LHCN-M2 (cell line): Measurements from ENCODE around the gene ETFDH. TPM values are rescaled to one million over a fixed set of nuclear protein-coding genes. Genes with fewer than 3 reads are reported as not detected.
"Not testable (repeated sequence)": the region's sequence is repeated elsewhere in the genome, so short reads cannot be mapped to it uniquely, and the experiment has no call there.

Experiments used
- DNase-seq: peaks from one replicate; pipeline ENCODE4 v3.0.0-alpha.2; 2012; ENCODE audit warnings: low read depth
- polyA plus RNA-seq: library from polyadenylated mRNA; unstranded; fragments of >200 nt; gene quantifications from one replicate; pipeline ENCODE4 v1.2.1, GENCODE V29; 2012; ENCODE audit warnings: missing spikeins
- total RNA-seq: library from RNA; depleted of rRNA; stranded (reverse); fragments of >200 nt; gene quantifications from 2 replicates; pipeline ENCODE4 v1.2.3, GENCODE V29; 2014; rRNA removed

ETFDH gene
- total RNA-seq = 11.0 and 16.2 TPM in 2 replicates
- 9.6 TPM for polyA plus RNA-seq

DNA sequence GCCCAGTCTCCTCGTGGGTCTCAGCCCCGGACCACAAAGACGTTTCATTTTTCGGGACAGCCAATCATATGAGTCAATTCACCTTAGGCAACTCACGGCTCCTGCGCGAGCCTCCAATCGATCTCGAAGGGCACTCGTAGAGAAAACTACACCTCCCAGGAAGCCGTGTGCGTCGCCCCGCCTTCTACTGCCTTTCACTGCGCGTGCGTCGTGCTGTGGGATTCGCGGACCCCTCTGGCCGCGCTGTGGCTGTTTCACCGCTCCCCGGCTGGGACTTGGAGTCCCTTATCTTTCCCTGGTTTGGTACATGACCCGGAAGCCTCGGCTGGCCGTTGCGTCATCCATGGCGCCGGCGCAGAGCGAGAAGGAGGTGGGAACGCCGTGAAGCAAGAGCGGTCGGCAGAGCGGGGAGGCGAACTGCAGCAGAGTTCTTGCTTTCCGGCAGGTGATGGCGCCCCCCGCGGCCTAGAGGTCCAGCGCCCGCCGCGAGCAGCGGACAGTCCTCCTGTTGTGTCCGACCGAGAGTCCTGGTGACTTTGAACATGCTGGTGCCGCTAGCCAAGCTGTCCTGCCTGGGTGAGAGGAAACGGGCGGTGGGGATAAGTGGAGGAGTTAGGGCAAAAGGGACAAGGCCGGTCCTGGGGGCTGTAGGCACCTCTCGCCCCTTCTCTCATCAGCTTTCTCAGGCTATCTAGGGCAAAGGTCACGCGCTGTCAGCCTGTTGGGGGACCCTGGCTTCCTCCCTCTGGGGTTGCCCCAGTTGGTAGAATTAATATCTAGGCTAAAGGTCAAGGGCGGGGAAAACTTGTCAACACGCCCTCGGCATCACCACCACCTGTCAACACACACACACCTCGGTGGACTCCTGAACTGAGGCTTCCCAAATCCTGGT, at the start of gene ETFDH:
TSS of gene ETFDH (plus strand) at position 382 of the 892 bp plus-strand sequence. CDS start at position 543, 161 bp downstream.
- DNase-seq = peak; percentile 100

DNA sequence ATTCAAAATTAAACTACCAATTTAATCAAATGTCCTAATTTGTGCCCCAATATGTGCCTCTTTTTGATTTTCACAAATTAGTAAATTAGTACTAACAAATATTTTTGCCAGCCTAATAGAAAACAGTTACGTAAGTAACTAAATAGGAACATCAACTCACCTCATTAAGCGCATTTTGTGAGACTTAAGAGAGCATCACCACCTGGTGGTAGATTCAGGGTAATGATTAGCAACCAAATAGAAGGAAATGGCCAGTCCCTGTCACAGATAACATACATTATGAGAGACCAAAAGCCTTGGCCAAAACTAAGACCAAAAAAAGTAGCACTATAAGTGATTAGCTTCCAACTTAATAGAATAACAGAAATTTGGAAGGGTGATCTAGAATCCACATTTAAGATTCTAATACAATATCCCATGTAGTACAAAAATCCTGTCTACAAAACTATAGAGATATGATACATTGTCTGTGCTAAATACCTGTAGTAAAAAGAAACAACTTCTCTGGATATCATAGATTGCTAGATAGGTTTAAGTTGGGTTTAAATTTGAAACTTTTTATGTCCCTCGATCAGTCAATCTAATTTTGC, 47.1 kb upstream of the ETFDH start:
- DNase-seq = peak; percentile 62

DNA sequence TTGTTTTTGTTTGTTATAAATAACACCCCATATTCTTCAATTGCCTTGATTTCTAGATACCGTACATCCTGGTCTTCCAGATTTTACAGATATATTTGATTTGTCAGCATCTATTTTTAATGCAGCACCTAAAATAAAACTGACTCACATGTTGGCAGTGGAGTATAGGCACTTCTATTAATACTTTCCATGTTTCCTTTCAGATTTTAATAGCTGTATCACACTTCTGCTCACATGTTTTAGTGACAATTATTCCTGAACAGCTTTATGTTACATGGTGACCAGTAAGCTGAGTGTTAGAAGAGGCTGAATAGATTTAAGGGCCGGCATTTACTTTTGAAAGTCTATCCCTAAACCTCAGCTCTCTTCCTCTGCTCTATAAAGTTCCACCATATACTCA, 46.6 kb upstream of the ETFDH start:
- DNase-seq = no peak

DNA sequence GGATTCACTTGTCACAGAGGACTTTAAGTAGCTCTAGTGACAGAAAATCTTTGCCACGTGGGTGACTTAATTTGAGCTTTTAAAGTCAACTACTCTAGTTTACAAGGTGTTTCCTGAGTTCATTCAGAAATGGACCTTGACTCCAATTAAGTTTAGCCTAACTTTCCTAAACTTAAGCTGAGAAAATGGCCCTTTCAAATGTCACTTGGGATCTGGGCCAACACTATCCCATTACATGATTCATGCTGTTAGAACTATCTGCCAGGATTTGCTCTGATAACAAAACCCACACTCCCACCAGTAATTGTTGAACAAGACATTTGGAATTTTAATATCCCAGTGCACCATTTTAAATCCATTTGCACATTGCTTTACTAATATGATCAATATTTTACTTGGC, 41.2 kb upstream of the ETFDH start:
- peak; percentile 64 for DNase-seq

DNA sequence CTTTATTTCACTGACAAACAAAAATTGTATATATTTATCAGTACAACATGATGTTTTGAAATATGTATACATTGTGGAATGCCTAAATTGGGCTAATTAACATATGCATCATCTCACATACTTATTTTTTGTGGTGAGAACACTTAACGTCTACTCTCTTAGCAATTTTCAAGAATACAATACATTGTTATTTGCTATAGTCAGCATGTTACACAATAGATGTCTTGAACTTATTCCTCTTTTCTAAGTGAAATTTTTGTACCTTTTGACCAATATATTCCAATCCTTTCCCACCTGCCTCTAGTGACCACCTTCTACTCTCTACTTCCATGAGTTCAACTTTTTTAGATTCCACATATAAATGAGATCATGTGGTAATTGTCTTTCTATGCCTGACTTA, 35.5 kb upstream of the ETFDH start:
- no peak for DNase-seq

DNA sequence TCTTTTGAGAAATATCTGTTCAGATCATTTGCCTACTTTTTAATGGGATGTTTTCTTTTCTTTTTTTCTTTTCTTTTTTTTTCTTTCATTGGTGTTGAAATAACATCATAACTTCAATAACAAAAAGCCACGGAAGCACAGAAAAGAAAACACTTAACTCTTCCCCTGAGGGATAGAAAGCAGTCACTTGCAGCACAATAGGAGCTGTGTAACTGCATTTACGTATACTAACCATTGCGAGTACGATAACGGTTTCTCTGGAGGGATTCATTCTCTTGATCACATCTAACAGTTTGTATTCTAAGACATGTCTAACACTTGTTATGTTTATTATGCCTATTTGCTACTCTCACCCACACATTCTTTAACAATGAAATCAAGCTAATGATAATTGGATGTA, 27.7 kb upstream of the ETFDH start:
- DNase-seq = no peak

DNA sequence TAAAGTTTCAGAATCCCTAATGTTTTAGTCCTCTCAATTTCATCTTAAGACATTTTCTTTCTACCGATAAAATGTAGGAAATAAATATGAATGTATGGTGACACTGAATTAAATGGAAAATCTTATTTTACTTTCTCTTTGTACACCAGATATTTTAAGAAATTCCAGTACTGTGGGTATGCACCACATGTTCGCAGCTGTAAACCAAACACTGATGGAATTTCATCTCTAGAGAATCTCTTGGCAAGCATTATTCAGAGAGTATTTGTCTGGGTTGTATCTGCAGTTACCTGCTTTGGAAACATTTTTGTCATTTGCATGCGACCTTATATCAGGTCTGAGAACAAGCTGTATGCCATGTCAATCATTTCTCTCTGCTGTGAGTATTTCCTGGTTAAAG, 27.3 kb upstream of the ETFDH start:
- DNase-seq = peak; percentile 27

DNA sequence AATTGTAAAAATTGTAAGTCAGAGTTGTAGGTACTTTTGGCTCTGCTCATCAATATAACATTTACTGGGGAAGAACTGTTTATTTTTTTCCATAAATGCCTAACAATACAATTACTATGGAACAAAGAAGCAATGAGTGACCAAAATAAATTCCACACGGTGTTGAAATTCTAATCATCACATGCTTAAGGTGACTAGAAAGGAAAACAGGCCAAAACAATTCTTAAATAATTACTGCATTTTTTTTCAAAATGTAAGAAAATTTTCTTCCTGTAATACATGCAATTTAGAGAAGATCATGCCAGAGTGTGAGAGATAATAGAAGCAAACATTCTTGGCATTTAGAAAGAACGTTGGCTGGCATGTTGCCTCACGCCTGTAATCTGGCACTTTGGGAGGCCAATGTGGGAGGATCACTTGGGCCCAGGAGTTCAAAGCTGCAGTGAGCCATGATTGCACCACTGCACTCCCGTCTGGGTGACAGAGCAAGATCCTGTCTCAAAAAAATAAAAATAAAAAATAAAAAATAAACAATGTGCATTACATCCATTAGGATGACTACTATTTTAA, 22.9 kb upstream of the ETFDH start:
- no peak for DNase-seq

DNA sequence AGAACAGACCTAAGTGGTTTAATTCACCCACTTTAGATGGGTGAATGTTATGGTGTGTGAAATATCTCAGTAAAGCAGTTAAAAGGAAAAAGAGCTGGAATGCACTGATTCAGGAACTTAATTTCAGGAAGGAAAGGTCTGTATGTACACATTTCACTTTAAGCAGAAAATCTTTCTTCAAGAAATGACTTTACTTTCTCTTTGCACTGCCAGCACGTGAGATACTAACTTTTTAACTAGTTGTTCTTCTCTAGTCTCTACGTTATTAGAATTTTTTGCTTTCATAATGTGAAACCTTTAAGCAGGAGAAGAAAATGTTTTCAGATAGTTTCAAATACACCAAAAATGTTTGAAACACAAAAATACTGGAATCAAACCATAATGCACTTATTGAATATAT, 19.2 kb upstream of the ETFDH start:
- no peak for DNase-seq

DNA sequence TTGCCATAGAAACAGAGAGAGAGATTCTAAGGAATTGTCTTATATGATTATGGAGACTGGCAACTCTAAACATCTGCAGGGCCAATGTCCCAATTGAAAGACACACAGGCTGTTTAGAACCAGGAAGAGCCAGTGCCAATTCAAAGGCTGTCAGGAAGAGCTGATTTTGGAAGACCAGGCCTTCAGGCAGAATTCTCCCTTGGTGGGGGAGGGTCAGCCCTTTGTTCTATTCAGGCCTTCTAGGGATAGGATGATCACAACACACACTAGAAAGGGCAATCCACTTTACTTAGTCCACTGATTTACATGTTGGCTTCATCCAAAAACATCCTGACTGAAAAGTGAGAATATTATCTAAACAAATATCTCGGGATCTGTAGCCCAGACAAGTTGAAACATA, 15.7 kb upstream of the ETFDH start:
- no peak for DNase-seq

DNA sequence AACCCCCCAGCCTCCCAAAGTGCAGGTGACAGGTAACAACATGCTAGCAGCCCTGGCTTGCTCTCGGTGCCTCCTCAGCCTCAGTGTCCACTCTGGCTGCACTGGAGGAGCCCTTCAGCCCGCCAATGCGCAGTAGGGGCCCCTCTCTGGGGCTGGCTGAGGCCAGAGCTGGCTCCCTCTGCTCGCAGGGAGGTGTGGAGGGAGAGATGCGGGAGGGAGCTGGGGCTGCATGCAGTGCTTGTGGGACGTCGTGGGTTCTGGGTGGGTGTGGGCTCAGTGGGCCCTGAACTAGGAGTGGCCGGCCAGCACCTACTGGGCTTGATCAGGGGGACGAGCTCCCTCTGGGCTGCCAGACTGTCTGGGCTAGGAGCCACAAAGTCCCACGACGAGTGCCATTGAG, 14.8 kb upstream of the ETFDH start:
- no peak for DNase-seq

DNA sequence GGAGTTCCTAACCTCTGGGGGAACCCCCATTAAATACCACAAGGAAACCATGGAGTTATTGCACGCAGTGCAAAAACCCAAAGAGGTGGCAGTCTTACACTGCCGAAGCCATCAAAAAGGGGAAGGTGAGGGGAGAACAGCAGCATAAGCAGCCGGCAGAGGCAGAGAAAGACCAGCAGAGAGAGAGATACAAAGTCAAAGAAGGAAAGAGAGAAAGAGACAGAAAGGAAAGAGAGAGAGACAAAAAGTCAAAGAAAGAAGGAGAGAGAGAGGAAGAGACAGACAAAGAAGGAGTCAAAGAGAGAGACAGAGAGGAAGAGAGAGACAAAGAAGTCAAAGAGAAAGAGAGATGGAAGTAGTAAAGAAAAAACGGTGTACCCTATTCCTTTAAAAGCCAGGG, 8.8 kb upstream of the ETFDH start:
- not testable (repeated sequence) for DNase-seq

DNA sequence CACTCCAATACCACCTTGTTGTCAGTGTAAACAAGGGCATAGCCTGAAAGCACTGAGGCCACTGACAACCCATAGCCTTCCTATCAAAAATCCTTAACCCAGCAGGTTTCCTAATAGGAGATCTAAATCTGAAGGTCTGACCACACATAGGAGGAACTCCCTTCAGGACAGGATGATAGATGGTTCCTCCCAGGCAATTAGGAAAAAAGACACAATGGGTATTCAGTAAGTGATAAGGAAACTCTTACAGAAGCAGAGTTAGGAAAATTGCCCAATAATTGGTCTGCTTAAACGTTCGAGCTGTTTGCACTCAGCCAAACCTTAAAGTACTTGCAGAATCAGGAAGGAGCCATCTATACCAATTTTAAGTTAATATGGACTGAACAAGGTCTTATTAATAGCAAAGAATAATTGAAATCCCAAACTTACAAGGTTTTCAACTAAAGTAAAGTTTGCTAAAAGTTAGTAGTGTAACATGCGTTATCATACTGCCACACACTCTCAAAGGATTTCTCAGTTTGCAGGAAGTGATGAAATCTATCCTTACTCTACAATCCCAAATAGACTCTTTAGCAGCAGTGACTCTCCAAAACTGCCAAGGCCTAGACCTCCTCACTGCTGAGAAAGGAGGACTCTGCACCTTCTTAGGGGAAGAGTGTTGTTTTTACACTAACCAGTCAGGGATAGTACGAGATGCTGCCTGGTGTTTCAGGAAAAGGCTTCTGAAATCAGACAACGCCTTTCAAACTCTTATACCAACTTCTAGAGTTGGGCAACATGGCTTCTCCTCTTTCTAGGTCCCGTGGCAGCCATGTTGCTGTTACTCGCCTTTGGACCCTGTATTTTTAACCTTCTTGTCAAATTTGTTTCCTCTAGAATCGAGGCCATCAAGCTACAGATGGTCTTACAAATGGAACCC, 8.1 kb upstream of the ETFDH start:
- DNase-seq = not testable (repeated sequence)

DNA sequence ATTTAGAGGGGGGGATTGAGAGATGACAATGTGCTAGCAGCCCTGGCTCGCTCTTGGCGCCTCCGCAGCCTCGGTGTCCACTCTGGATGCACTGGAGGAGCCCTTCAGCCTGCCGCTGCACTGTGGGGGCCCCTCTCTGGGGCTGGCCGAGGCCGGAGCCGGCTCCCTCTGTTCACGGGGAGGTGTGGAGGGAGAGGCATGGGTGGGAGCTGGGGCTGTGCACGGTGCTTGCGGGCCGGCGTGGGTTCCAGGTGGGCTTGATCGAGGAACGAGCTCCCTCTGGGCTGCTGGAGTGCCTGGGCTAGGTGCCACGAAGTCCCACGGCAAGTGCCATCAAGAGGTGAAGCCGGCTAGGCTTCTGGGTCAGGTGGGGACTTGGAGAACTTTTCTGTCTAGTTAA, 7.3 kb upstream of the ETFDH start:
- no peak for DNase-seq

DNA sequence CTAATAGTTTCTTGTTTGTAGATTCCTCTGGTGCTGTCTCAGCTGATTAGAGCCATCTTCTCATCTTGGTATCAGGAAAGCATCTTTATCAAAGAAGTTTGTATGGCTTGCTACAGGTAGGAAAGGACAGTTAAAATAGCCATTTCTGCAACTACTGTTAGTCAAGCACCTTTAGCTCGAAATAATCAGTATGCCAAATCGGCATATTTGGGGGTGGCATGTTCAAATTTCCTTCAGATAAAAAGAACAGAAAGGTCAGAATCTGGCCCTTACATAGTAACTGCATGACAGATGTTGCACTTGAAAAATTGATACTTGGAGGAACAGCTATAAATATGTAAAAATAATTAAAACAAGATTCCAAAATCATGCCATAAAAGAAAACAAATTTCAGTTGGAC, 5.2 kb upstream of the ETFDH start:
- DNase-seq = no peak

DNA sequence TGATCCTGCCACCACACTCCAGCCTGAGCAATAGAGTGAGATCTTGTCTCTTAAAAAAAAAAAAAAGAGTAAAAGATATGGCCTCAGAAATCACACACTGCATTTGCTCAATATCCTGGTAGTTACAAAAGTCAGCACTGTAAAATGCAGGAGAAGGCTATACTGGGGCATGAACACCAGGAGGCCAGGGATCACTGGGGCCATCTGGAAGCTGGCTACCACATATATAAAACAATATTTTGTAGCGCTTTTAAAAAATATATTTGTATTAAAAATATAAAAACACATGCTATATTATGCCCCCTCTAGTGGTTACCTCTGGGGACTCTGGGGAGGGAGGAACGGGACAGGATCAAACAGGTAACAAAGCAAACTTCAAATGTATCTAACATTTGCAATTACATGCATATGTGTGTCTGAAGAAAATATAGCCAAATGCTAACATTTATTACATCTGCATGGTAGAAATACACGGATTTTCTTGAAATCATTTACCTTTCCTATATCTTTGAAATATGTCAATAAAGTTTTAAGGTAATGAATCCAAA, 4.4 kb upstream of the ETFDH start:
- DNase-seq = peak; percentile 61

DNA sequence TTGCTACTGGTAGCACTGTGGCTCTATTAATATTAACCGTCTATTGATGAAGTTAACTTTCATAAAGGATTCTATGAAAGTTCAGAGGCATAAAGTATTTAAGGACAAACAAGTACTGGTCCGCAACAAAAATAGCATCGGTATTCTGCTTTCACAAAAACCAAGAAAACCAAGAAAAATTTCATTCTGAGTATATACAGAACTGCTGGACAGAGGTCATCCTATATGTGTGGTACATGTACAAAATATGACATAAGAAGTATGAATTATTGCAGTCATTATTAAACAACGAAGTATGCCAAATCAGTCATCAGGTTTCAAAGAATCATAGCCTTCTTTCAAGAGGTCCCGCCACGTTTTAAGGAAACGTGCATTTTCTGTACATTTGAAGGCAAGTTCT, 2.8 kb upstream of the ETFDH start:
- no peak for DNase-seq

DNA sequence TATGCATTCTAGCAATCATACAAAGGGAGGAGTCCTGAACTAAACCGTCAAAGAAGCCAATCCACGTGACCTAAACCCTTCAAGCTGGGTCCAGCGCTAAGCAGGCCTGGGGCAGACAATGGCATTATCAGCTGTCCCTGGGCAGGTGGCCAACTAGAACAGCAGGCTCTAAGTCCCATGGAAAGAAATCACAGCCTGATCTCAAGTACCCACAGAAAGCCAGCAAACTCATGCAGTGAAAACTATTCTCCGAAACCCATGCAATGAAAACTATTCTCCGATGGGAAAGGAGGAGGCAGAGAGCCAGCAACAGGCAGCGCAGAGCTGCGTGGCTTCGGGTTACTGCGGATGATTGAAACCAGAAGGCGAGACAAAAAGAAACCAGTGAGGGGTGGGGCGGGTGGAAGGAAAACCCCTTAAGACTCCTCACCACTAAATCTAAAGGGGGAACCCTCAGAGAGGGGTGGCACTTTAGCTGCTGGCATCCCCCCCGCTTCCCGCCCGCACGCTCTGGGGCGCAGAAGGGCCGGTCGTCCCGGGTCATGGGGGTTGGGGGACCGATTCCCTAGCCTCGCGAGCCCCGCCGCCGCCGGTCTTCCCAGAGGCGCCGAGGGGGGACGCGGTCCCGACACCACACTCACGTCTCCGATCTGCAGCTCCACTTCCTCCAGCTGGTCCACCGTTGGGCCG, 976 bp upstream of the ETFDH start:
- peak; percentile 90 for DNase-seq

DNA sequence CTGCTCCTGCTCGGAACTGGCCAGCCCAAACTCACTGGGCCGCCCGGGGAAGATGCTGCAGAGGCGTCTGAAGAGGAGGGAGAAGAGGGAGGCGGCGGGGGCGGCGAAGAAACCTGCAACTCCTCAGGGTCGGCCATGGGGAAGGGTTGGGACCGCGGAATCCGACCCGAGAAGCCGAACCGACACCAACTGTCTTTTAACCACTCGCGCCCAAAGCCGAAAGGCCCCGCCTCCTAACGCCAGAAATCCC, 506 bp upstream of the ETFDH start, which contains the start of gene C4orf46:
TSS of gene C4orf46 (minus strand) at position 223 of the 250 bp plus-strand sequence. CDS start at position 137, 86 bp downstream.
- DNase-seq = no peak

DNA sequence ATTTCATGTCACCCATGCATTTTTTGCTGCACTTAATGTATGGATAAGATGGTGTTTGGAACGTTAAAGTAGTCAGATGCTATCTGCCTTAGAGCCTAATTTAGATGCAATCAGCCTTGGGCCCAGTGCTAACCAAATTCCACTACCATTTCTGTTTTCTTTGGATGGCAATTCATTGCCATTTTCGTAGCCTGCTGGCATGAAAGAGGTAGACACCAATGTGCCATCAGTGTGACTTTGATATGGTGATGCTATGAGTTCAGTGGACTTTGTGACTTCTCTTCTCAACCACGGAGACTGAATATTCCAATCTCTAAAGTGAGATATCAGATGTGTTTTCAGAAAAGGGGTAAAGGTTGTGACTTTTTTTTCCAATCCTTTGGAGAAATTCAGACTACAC, 1.5 kb downstream of the ETFDH start:
- no peak for DNase-seq

DNA sequence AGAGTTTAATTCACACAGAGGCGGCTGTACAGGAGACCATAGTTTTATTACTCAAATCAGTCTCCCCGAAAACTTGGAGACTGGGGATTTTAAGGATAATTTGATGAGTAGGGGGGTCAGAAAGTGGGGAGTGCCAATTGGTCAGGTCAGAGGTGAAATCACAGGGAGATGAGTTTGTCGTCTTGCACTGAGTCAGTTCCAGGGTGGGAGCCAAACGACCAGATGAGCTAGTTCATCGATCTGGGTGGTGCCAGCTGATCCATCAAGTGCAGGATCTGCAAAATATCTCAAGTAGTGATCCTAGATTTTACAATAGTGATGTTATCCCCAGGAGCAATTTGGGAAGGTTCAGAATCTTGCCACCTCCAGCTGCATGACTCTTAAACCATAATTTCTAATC, 4.0 kb downstream of the ETFDH start:
- DNase-seq = no peak
